HepG2 (cell line): Measurements from ENCODE around the gene CNDP1. TPM values are rescaled to one million over a fixed set of nuclear protein-coding genes. Genes with fewer than 3 reads are reported as not detected.

Experiments used
- AGO1 ChIP-seq: fragments of 200-400 bp; formaldehyde crosslinking; IDR thresholded peaks from 2 replicates; pipeline ENCODE4 v1.6.1; 2017; ENCODE audit warnings: mild to moderate bottlenecking, low read depth, low read length, moderate library complexity; ENCODE audit not compliant: poor library complexity, severe bottlenecking
- AHR ChIP-seq: IDR thresholded peaks from 2 replicates; pipeline ENCODE4 v1.6.1; 2018; ENCODE audit warnings: missing genetic modification reagents, missing compliant biosample characterization
- CC2D1A ChIP-seq: sonication (generic); formaldehyde crosslinking; IDR thresholded peaks from 2 replicates; pipeline ENCODE4 v1.8.1; 2023; ENCODE audit warnings: mild to moderate bottlenecking, missing genetic modification reagents
- EZH2 ChIP-seq: conservative IDR thresholded peaks from 2 replicates; pipeline ENCODE4 v1.6.1; 2012; ENCODE audit warnings: mild to moderate bottlenecking, low read depth, low read length, moderate library complexity
- GABPA ChIP-seq, 2 experiments: IDR thresholded peaks; 2 replicates each; pipeline ENCODE4 v1.6.1; 2011 to 2016; ENCODE audit warnings: low read depth in 2 of 2, low read length in 1 of 2, missing biosample characterization in 1 of 2, missing genetic modification characterization in 1 of 2
- HNF4G ChIP-seq, 2 experiments: sonication (generic) in 1 of 2; formaldehyde crosslinking in 1 of 2; IDR thresholded peaks; 2 replicates each; pipeline versions ENCODE4 v1.4.0 to v1.6.1; 2011 to 2020; ENCODE audit warnings: borderline replicate concordance in 2 of 2, low read depth in 2 of 2, mild to moderate bottlenecking in 2 of 2, low read length in 1 of 2, missing genetic modification reagents in 1 of 2, moderate library complexity in 1 of 2
- KDM5A ChIP-seq: fragments of 200-600 bp; sonication (generic); IDR thresholded peaks from 2 replicates; pipeline ENCODE4 v1.7.0; 2018; ENCODE audit warnings: antibody characterized with exemption, mild to moderate bottlenecking, low read length, borderline replicate concordance
- MEF2D ChIP-seq: sonication (generic); formaldehyde crosslinking; IDR thresholded peaks from 2 replicates; pipeline ENCODE4 v1.5.1; 2020; ENCODE audit warnings: mild to moderate bottlenecking, missing genetic modification reagents
- PAX8 ChIP-seq: sonication (generic); formaldehyde crosslinking; IDR thresholded peaks from 2 replicates; pipeline ENCODE4 v1.8.0; 2022; ENCODE audit warnings: mild to moderate bottlenecking, missing genetic modification reagents, borderline replicate concordance
- REL ChIP-seq: sonication (generic); formaldehyde crosslinking; conservative IDR thresholded peaks from 2 replicates; pipeline ENCODE4 v1.8.0; 2022; ENCODE audit warnings: mild to moderate bottlenecking, missing genetic modification reagents, moderate library complexity
- SATB2 ChIP-seq: sonication (generic); formaldehyde crosslinking; IDR thresholded peaks from 2 replicates; pipeline ENCODE4 v1.5.0; 2020; ENCODE audit warnings: missing genetic modification reagents
- SNAPC2 ChIP-seq: sonication (generic); formaldehyde crosslinking; IDR thresholded peaks from 2 replicates; pipeline ENCODE4 v1.8.1; 2022; ENCODE audit warnings: mild to moderate bottlenecking, missing genetic modification reagents
- THRA ChIP-seq: sonication (generic); formaldehyde crosslinking; IDR thresholded peaks from 2 replicates; pipeline ENCODE4 v1.4.0; 2020; ENCODE audit warnings: missing genetic modification reagents, borderline replicate concordance
- TOPORS ChIP-seq: sonication (generic); formaldehyde crosslinking; IDR thresholded peaks from 2 replicates; pipeline ENCODE4 v1.8.0; 2023; ENCODE audit warnings: mild to moderate bottlenecking, missing genetic modification reagents
- XBP1 ChIP-seq: sonication (generic); formaldehyde crosslinking; IDR thresholded peaks from 2 replicates; pipeline ENCODE4 v1.5.0; 2020; ENCODE audit warnings: missing genetic modification reagents
- ZBTB21 ChIP-seq: sonication (generic); formaldehyde crosslinking; IDR thresholded peaks from 2 replicates; pipeline ENCODE4 v1.4.0; 2020; ENCODE audit warnings: missing genetic modification reagents
- ZFP41 ChIP-seq: sonication (generic); formaldehyde crosslinking; IDR thresholded peaks from 2 replicates; pipeline ENCODE4 v1.4.0; 2020; ENCODE audit warnings: mild to moderate bottlenecking, missing genetic modification reagents, borderline replicate concordance
- ZNF256 ChIP-seq: sonication (generic); formaldehyde crosslinking; conservative IDR thresholded peaks from 2 replicates; pipeline ENCODE4 v1.4.0; 2020; ENCODE audit warnings: missing genetic modification reagents
- ZNF274 ChIP-seq: sonication (generic); formaldehyde crosslinking; IDR thresholded peaks from 2 replicates; pipeline ENCODE4 v1.5.1; 2020; ENCODE audit warnings: mild to moderate bottlenecking, missing genetic modification reagents
- ZNF317 ChIP-seq: sonication (generic); formaldehyde crosslinking; IDR thresholded peaks from 2 replicates; pipeline ENCODE4 v1.5.0; 2020; ENCODE audit warnings: mild to moderate bottlenecking, missing genetic modification reagents
- ZNF331 ChIP-seq: sonication (generic); formaldehyde crosslinking; IDR thresholded peaks from 2 replicates; pipeline ENCODE4 v1.4.0; 2020; ENCODE audit warnings: missing genetic modification reagents
- ZNF512B ChIP-seq: sonication (generic); formaldehyde crosslinking; IDR thresholded peaks from 2 replicates; pipeline ENCODE4 v1.5.1; 2020; ENCODE audit warnings: missing genetic modification reagents, mild to moderate bottlenecking, borderline replicate concordance
- ZNF557 ChIP-seq: sonication (generic); formaldehyde crosslinking; IDR thresholded peaks from 2 replicates; pipeline ENCODE4 v1.4.0; 2020; ENCODE audit warnings: missing genetic modification reagents
- ZNF639 ChIP-seq: conservative IDR thresholded peaks from 2 replicates; pipeline ENCODE4 v1.6.1; 2018; ENCODE audit warnings: missing genetic modification reagents
- ZNF7 ChIP-seq: IDR thresholded peaks from 2 replicates; pipeline ENCODE4 v1.6.1; 2016; ENCODE audit warnings: missing biosample characterization, missing genetic modification reagents
- polyA plus RNA-seq, 8 experiments: library from polyadenylated mRNA; depleted of rRNA in 3 of 8; stranded (reverse) in 7 of 8; unstranded in 1 of 8; fragments of >200 nt; fragmentation: Illumina TruSeq in 4 of 8; extraction: Trizol in 4 of 8; gene quantifications; 2 replicates each; pipeline versions ENCODE4 v1.2.1 to v1.2.3, GENCODE V29; 2011 to 2016; ENCODE audit warnings: low read depth in 4 of 8, missing spikeins in 1 of 8, mixed read lengths in 1 of 8; ENCODE audit not compliant: insufficient read depth in 1 of 8
- total RNA-seq, 5 experiments: library from RNA; depleted of rRNA; stranded (reverse); fragments of >200 nt; fragmentation: Illumina TruSeq; extraction: Trizol; gene quantifications; 2 replicates each; pipeline ENCODE4 v1.2.3, GENCODE V29; 2016; ENCODE audit warnings: low read depth in 1 of 5

The CNDP1 gene
- total and polyA plus RNA-seq, 2 of the 13 experiments (the other 11 are each of a cell fraction or from before 2014, with no cell fraction given) = 0.01 TPM; not detected in 1

- TF ChIP-seq ZNF512B (CRISPR knock-in tag) (peak; percentile 89; the same call in 1 of the 2 replicates), ZBTB21 (peak; percentile 72; the same call in 1 of the 2 replicates), EZH2 (no peak), REL (CRISPR knock-in tag) (no peak), AGO1 (no peak), THRA (CRISPR knock-in tag) (peak; percentile 94), TOPORS (no peak; the same call in 1 of the 2 replicates), CC2D1A (CRISPR knock-in tag) (no peak), ZFP41 (no peak), SNAPC2 (CRISPR knock-in tag) (peak; percentile 95; the same call in 1 of the 2 replicates), ZNF331 (peak; percentile 78), ZNF317 (CRISPR knock-in tag) (peak; percentile 80), HNF4G (IDR thresholded peaks at IDR 0.05; ENCODE audit: borderline replicate concordance, low read depth, low read length) (peak; percentile 99), HNF4G (CRISPR knock-in tag; IDR thresholded peaks at IDR 0.05; ENCODE audit: borderline replicate concordance, low read depth) (peak; percentile 98), XBP1 (no peak), ZNF256 (CRISPR knock-in tag) (no peak), ZNF639 (CRISPR knock-in tag) (peak; percentile 76; the same call in 1 of the 2 replicates), MEF2D (CRISPR knock-in tag) (peak; percentile 74), ZNF274 (no peak), SATB2 (CRISPR knock-in tag) (peak; percentile 97), GABPA (IDR thresholded peaks at IDR 0.05; ENCODE audit: low read depth, low read length) (no peak), GABPA (CRISPR knock-in tag; IDR thresholded peaks at IDR 0.05; ENCODE audit: low read depth) (peak; percentile 54; the same call in 1 of the 2 replicates), ZNF7 (no peak), KDM5A (no peak), ZNF557 (CRISPR knock-in tag) (no peak), PAX8 (no peak), AHR (CRISPR knock-in tag) (peak; percentile 39; the same call in 1 of the 2 replicates)
Observed at GRCh38 chr18:74541703-74542555, 7.6 kb downstream of the CNDP1 start (continued).
